Activated naive CD8-positive, alpha-beta T cell treated with anti-CD3 and anti-CD28 coated beads, Interleukin-2, amount 50 U/mL, for 16 hours (primary cell): ENCODE data around the gene SLC5A9.
"Not testable (repeated sequence)": the region's sequence is repeated elsewhere in the genome, so short reads cannot be mapped to it uniquely, and the experiment has no call there.

Source experiments
- DNase-seq: peaks from one replicate; pipeline ENCODE4 v3.0.0-alpha.2; 2020; ENCODE audit warnings: low read depth, low spot score

Gene SLC5A9

DNA sequence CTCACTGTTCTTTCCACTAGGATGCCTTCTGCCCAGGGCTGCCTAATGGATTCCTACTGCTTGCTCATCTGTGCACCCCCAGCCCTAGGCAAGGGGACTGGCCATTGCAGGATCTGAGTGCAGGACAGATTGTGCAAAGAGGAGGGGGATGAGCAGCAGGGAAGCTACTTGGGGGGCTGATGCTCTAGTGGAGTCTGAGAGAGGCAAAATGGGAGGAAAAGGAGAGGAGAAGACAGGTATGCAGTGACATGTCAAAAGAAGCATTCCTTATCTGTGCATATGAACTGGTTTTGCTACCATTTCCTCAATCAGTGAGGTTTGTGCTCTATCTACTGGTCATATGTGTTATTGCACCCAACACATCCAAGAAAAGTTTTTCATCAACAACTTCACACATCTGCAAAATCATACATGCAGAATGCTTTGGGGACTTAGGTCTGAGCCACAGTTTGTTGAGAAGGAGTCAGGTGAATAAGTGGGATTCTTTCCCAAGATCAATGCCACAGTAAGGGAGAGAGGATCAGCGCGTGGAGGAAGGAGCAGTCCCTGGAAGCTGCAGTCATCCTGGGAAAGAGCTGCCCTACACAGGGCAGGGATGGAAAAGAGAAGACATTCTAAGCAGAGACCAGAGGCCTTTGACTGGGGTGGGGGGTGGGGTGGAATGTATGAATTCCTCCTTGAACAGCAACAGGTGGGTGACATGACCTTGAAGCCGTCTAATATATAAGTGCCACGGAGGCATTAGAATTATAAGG lies 14.4 kb downstream of the SLC5A9 start:
- DNase-seq, result no peak

DNA sequence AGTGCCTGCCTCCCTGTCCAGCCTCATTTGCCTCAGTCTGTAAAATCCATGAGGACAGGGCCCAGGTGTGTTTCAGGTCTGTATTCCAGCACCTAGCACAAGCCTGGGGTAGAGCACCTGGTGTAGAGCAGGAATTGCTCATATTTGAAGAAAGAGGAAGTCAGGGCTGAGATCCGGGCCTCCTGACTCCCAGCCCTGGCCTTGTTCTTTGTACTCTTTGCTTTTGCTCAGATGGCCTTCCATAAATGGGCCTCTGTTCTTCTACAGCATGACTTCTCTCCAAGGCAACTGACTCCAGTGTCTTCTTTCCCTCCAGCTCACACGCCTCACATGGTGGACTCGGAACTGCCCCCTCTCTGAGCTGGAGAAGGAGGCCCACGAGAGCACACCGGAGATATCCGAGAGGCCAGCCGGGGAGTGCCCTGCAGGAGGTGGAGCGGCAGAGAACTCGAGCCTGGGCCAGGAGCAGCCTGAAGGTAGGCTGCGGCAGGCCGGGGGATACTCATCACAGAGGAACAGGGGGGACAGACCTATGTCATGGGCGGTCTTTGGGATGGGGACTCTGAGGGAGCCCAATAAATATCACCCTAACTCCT lies 19.7 kb downstream of the SLC5A9 start:
- no peak for DNase-seq

DNA sequence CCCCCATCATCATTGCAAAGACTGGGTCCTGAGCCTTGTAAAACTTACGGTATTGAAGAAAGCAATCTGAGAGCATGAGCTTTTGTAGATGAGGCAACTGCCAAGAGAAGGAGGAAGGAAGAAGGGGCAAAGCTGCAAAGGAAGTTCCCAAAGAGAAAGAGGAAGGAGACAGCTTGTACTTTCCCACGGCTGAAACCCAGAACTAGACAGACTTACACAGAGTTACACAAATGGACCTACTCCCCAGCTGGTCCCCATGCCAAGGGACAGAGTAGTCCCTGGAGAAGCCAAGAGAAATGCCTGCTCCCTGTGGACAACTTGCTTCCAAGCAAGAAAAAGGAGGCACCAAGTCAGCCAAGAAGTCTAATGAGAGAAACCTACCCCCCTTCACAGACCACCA lies 22.6 kb downstream of the SLC5A9 start:
- no peak for DNase-seq

DNA sequence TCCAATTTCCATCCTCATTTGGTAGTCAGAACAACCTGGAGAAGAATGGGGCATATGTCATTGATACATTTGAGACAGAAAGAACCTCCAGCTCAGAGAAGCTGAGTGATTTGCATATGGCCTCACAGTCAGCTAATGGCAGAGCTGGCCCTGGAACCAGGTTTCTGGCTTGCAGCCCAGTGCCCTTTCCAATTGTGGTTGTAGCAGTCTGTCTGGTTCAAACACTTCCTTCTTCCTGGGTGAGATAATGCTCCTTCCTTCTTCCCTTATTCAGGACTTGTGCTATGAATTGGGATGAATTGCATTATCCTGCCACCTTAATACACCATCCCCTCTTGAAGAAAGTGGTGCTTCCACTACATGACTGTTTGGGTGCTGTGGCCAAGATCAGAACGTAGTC lies 24.2 kb downstream of the SLC5A9 start:
- DNase-seq, result no peak

GRCh38 chr1:48248356-48248755 lies 25.8 kb downstream of the SLC5A9 start:
- no peak for DNase-seq

- no peak for DNase-seq
These were observed 27.4 kb downstream of the SLC5A9 start for GRCh38 chr1:48249868-48250267.

DNA sequence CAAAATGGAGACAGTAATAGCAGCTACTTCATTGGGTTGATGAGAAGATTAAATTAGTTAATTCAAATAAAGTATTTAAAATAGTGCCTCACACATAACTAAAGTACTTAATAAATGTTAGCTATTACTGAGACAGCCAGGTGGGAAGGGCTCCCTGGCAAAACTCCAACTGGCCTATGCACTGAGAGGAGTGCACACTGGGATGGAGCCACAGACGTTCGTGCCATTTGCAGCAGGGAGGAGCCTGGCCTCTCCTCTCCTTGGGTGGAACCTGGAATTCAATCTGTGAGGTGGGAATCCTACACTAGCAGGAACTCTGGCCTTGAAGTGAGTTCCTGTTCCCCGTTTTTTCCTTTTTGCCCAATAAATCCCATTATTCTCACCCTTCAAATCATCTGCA lies 28.1 kb downstream of the SLC5A9 start:
- no peak for DNase-seq

DNA sequence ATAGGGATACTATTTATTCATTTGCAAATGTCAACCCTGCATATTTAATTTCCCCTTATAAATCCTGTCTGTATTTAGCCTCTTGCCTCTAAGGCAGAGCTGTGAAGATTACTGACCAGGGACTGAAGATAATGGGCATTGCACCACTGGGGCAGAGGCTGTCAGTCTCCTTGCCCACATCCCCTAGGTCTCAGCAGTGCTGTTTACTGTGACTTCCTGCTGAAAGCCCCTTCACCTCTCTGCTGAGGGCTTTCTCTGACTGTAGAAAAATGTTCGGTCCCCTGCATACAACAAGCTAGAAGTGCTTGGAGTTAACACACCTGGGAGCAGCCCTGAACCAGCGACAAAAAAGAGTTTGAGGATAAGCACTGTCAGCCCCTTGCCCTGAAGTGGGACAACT lies 28.8 kb downstream of the SLC5A9 start:
- DNase-seq, result no peak

GRCh38 chr1:48251821-48252220 lies 29.3 kb downstream of the SLC5A9 start:
- DNase-seq, result no peak

- no peak for DNase-seq
These were observed 31.7 kb downstream of the SLC5A9 start for GRCh38 chr1:48254254-48254653.

DNA sequence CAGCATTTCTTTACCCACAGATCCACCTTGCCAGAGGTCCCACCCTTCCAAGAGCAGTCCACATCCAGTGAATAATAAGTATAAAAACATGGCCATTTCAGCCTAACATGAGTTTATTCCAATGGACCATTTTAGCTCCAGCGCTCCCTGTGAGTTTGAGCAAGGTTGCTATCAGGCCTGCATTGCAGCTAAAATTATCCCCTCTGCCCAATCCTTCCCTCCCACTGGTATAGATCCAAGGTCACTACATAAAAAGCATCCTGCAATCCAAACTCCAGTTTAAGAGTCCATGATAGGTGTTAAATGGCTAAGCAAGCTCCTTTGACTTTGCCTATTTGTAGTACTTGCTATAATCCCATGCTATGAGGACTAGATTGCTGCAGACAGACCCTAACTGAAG lies 35.6 kb downstream of the SLC5A9 start:
- no peak for DNase-seq

- no peak for DNase-seq
These were observed 39.4 kb downstream of the SLC5A9 start for GRCh38 chr1:48261881-48262400.

- DNase-seq, result no peak
These were observed 40.5 kb downstream of the SLC5A9 start for GRCh38 chr1:48263041-48263440.

- no peak for DNase-seq
These were observed 44.1 kb downstream of the SLC5A9 start for GRCh38 chr1:48266576-48266975.

DNA sequence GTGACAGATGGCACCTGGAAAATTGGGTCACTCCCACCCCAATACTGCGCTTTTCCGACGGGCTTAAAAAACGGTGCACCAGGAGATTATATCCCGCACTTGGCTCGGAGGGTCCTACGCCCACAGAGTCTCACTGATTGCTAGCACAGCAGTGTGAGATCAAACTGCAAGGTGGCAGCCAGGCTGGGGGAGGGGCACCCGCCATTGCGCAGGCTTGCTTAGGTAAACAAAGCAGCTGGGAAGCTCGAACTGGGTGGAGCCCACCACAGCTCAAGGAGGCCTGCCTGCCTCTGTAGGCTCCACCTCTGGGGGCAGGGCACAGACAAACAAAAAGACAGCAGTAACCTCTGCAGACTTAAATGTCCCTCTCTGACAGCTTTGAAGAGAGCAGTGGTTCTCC lies 54.9 kb downstream of the SLC5A9 start:
- not testable (repeated sequence) for DNase-seq

DNA sequence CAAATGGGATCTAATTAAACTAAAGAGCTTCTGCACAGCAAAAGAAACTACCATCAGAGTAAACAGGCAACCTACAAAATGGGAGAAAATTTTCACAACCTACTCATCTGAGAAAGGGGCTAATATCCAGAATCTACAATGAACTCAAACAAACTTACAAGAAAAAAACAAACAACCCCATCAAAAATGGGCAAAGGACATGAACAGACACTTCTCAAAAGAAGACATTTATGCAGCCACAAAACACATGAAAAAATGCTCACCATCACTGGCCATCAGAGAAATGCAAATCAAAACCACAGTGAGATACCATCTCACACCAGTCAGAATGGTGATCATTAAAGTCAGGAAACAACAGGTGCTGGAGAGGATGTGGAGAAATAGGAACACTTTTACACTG lies 59.8 kb downstream of the SLC5A9 start:
- DNase-seq, result not testable (repeated sequence)

DNA sequence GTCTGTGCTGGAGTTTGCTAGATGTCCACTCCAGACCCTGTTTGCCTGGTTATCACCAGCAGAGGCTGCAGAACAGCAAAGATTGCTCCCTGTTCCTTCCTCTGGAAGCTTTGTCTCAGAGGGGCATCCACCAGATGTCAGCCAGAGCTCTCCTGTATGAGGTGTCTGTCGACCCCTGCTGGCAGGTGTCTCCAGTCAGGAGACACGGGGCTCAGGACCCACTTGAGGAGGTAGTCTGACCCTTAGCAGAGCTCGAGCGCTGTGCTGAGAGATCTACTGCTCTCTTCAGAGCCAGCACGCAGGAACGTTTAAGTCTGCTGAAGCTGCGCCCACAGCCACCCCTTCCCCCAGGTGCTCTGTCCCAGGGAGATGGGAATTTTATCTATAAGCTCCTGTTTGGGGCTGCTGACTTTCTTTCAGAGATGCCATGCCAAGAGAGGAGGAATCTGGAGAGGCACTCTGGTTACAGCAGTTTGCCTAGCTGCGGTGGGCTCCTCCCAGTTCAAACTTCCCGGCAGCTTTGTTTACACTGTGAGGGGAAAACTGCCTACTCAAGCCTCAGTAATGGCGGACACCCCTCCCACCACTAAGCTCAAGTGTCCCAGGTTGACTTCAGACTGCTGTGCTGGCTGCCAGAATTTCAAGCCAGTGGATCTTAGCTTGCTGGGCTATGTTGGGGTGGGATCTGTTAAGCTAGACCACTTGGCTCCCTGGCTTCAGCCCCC lies 62.3 kb downstream of the SLC5A9 start:
- not testable (repeated sequence) for DNase-seq

DNA sequence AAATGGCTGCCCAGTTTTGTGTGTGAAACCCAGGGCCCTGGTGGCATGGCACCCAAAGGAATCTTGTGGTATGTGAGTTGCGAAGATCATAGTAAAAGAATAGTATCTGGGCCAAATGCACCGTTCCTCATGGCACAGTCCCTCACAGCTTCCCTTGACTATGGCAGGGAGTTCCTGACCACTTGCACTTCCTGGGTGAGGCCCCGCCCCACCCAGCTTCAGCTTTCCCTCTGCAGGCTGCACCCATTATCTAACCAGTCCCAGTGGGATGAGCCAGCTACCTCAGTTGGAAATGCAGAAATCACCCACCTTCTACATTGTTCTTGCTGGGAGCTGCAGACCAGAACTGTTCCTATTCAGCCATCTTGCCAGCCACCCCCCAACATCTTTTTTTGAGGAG lies 63.0 kb downstream of the SLC5A9 start:
- no peak for DNase-seq

DNA sequence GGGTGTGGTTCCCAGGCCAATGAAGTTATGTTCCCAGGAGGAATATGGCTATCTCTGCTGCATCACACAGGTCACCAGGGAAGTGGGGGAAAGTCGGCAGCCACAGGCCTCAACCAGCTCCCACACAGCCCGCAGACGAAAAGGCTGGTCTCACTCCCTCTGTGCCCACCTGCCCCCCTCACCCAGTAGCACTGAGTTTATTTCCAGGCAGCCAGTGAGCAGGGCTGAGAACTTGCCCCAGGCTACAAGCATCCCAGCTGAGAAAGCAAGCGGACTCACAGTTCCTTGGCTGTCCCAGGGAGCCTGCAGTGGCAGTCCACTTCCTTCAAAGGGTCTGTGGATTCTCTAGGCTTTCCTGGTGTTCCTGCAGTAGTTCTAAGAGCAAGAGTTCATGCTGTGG lies 68.9 kb downstream of the SLC5A9 start:
- no peak for DNase-seq

DNA sequence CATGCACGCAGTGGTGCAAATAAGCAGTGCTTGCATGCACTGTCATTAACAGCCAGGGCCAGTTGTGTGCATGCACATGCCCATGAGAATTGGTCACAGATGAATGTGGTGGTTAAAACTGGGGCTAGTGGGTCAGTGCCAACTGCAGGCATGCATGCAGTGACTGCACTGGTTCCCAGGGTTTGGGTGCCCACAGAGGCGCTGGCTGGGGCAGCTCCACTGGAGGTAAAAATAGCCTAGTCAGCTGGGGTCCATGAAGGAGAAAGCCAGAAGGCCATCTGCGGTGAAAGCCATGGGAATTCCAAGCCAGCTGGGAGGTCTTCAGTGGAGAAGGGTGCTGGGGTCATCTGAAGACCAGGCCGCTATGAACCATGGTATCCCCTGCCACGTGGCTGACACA lies 70.2 kb downstream of the SLC5A9 start:
- no peak for DNase-seq

GRCh38 chr1:48294094-48294493 lies 71.6 kb downstream of the SLC5A9 start:
- DNase-seq, result not testable (repeated sequence)

DNA sequence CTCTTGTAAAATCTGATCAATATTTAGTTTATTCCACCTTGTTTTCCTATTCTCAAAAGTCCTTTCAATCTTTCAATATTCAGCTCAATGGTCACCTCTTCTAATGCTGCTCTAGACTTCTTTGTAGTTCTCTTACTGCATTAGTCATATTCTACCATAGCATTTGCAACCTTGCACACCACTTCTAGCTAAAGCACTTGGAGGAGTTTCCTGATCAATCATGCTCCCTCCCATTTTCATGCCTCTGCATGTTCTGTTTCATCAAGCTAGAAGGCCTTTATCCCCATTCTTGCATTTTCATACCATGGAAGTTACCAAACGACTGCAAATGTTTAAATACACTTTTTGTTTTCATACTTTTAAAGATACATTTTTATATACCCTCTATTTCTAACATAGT lies 72.1 kb downstream of the SLC5A9 start:
- no peak for DNase-seq
